ENCODE results near the gene BMP2. TPM values are rescaled to one million over a fixed set of nuclear protein-coding genes. Genes with fewer than 3 reads are reported as not detected.

BMP2 gene
- total RNA-seq, 1 experiment from 2014 or later: not detected

DNA sequence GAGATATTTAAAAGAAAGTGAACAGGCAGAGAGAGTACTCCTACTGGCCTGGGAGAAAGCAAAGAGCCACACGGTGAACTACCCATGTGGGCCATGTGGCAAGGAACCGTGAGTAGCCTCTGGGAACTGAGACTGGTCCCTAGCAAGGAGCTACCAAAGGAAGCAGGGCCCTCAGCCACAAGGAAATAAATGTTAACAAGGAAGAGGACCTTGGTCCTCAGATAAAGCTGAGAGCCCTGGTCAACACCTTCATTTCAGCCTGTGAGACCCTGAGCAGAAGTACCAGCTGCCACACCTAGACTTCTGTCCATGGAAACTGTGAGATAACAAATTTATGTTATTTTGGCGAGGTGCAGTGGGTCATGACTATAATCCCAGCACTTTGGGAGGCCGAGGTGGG is 25.3 kb downstream of the BMP2 start:
- H3K36me3 ChIP-seq: no peaks in the 10 kb centered on the region
- no peak overlapping the region for H3K27ac ChIP-seq
- no peaks in the 10 kb centered on the region for H3K27me3 ChIP-seq
- H3K9me3 ChIP-seq (replicated peaks): no peaks in the 10 kb centered on the region
- no peak overlapping the region for H3K4me3 ChIP-seq
- no peaks in the 10 kb centered on the region for H3K4me1 ChIP-seq
- DNase-seq: no peak

DNA sequence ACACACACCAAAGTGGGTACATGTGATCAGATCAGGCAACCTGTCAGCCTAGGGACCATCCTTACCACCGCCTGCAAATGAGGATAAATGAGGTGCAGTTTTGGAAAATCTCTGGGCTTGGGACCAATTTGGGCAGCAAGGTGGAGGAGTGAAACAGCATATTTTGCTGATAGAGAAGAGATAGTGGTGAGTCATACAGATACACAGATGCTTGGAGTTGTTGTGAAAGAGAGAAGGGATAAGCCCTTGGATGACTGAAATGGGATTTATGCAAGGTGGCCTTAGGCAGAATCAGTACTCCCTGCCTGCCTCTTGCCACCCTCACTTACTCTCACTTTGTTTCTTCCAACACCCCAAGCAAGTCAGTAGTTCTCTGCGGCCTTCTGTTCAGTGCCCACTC is 34.7 kb downstream of the BMP2 start:
- no peak overlapping the region for H3K4me3 ChIP-seq
- no peak for DNase-seq

DNA sequence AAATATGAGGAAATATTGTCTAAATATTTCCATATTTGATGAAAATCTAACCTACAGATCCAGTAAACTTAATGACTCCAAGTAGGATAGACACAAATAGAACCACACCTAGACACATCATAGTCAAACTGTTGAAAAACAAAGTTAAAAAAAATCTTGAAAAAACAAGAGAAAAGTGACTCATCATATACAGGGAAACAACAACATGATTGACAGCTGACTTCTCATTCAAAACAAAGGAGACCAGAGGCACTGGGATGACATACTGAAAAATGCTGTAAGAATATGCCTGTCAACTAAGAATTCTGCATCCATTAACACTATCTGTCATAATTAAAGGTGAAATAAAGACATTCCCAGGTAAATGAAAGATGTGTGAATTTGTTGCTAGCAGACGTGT is 38.8 kb downstream of the BMP2 start:
- Histone ChIP-seq H3K4me1 (no peaks in the 10 kb centered on the region), H3K4me3 (no peak overlapping the region), H3K36me3 (no peaks in the 10 kb centered on the region), H3K9me3 (replicated peaks) (no peaks in the 10 kb centered on the region), H3K27ac (no peak overlapping the region), H3K27me3 (no peaks in the 10 kb centered on the region)
- no peak for DNase-seq

More for the DNA sequence above, 34.7 kb downstream of the BMP2 start:
- Histone ChIP-seq H3K27me3 (no peaks in the 10 kb centered on the region), H3K4me1 (no peaks in the 10 kb centered on the region), H3K27ac (no peak overlapping the region), H3K9me3 (replicated peaks) (no peaks in the 10 kb centered on the region), H3K36me3 (no peaks in the 10 kb centered on the region)

DNA sequence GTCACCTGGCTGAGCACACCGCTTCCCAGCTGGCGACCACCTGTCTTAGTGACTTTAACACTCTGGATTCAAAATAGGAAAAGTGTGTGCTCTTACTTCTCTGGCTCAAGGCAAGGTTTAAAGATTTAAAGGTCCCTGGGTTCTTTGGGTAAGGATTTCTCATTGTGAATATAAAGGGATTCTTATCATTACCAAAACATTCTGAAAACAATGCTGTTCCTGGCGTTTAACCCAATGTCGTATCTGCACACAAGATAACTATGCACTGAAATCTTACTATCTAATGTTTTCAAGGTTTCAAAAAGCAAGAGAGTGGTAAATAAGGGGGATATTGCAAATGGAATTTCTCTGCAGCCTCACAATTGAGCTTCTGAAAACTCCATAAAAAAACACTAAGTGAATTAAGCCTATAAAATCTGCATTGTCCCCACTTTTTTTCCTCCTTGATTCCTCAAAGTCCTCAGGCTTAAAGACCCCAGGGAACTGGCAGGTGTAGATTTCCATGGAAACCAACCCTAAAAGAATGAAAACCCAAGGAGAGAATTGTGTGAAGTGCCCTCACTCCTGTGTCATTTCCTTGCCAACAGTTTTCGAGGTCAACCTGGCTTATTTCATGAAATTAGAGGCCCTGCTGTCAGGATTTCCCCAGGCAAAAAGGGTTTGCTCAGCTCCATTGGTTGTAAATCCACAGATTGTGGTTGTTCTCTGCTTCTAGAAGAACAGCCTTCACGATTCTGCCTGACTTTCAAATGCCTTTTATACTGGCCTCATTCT is 44.0 kb downstream of the BMP2 start:
- Histone ChIP-seq H3K4me3 (no peak overlapping the region), H3K27me3 (no peaks in the 10 kb centered on the region), H3K27ac (no peak overlapping the region), H3K9me3 (replicated peaks) (no peaks in the 10 kb centered on the region), H3K4me1 (no peaks in the 10 kb centered on the region), H3K36me3 (no peaks in the 10 kb centered on the region)
- no peak for DNase-seq

DNA sequence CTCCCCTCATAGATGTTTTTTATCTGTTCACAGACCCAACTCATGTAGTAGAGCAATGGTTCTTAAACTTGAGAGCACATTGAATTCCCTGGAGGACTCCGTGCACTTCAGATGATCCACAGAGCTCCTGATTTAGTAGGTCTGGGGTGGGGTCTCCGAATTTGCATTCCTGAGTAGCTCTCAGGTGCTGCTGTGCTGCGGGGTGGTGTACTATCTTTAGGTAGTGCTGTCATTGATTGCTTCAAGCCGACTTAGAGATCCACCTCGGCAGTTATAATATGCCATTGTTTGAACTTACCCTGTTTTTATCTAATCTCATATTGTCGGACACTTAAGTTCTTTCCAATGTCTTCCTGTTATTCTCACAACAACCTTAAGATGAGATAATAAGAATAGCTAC is 45.0 kb downstream of the BMP2 start:
- DNase-seq: no peak
- no peaks in the 10 kb centered on the region for H3K36me3 ChIP-seq
- H3K4me3 ChIP-seq: no peak overlapping the region
- H3K4me1 ChIP-seq: no peaks in the 10 kb centered on the region
- no peaks in the 10 kb centered on the region for H3K9me3 ChIP-seq (replicated peaks)
- H3K27ac ChIP-seq: no peak overlapping the region
- no peaks in the 10 kb centered on the region for H3K27me3 ChIP-seq

DNA sequence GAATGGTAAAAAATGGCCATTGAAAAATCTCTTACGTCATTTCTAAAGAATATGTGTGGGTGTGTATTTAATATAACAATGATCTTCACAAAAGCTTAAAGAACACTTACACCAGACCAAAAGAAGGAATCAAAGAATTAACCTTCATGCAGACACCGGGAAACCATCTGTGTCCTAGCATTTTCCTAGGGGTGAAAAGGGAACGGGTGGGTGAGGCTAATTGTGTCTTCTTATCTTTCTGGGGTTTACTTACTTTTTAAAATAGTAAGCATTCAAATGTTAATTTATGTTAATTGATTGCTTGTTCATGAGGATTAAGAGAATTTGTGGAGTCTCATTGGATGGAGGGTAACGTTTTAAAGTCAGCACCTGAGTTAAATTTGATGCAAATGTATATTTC is 47.5 kb downstream of the BMP2 start:
- no peaks in the 10 kb centered on the region for H3K4me1 ChIP-seq
- no peaks in the 10 kb centered on the region for H3K27me3 ChIP-seq
- no peak overlapping the region for H3K27ac ChIP-seq
- no peak for DNase-seq
- H3K36me3 ChIP-seq: no peaks in the 10 kb centered on the region
- H3K4me3 ChIP-seq: no peak overlapping the region
- no peaks in the 10 kb centered on the region for H3K9me3 ChIP-seq (replicated peaks)

DNA sequence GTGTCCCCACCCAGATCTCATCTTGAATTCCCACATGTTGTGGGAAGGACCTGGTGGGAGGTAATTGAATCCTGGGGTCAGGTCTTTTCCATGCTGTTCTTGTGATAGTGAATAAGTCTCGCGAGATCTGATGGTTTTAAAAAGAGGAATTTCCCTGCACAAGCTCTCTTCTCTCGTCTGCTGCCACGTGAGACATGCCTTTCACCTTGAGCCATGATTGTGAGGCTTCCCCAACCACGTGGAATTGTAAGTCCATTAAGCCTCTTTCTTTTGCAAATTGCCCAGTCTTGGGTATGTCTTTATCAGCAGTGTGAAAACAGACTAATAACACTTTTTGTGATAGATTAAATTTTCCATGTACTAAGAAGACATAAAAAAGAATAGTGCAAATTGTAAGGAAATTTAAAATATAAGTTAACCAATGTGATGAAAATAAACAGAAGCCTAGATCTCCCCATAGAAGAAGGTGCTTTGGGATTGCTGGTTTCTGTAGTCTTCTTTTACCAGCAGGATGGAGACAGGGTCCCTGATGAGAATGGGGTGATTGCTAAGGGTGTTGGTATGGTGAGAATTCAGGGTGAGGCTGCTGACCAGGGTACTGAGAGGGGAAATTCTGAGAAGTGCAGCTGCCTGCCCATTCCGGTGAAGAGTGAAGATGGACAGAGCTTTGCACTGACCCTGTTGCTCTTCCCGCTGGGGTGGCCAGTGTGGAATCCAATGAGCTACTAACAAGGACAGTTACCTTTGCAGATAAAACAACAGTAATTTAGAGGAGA is 50.7 kb downstream of the BMP2 start:
- no peaks in the 10 kb centered on the region for H3K27me3 ChIP-seq
- H3K4me1 ChIP-seq: no peaks in the 10 kb centered on the region
- no peaks in the 10 kb centered on the region for H3K36me3 ChIP-seq
- H3K27ac ChIP-seq: no peak overlapping the region
- H3K9me3 ChIP-seq (replicated peaks): no peaks in the 10 kb centered on the region
- H3K4me3 ChIP-seq: no peak overlapping the region
- peak in 1 of 2 experiments; percentile 4 for DNase-seq

DNA sequence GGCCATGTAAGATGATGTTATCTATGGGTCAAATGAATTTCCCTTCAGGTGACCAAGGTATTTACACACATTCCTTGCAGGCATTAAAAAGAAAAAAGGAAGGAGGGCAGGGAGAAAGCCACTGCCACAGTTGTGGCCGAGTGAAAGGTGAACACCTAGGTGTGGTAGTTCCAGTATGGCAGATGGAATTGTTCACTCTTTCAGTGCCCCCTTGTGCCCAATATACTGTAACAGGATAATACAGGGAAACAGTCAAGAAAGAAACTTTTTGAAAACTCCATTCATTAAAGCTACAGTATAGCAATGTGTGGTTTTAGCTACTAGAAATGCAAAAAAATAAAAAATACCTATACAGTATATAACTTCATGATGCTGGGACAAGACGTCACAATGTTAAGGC is 52.1 kb downstream of the BMP2 start:
- H3K4me3 ChIP-seq: no peak overlapping the region
- no peaks in the 10 kb centered on the region for H3K4me1 ChIP-seq
- no peaks in the 10 kb centered on the region for H3K9me3 ChIP-seq (replicated peaks)
- H3K27ac ChIP-seq: no peak overlapping the region
- H3K27me3 ChIP-seq: no peaks in the 10 kb centered on the region
- DNase-seq: no peak
- H3K36me3 ChIP-seq: no peaks in the 10 kb centered on the region

DNA sequence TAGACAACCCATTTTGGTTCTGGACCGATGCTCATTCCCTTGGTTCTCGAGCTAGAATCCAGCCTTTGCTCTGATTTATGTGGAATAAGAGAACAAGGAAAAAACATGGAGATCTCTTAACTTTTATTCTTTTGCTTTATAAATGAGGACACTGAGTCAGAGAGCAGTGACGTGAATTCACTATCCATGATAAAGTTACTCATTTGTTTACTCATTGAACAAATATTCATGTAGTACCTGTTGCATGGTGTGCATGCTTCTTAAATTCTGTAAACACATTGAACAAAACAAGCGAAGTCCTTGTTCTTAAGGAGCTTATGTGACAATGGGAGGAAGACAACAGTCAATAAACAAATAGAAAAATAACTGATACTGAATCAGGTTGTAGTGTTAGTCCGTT is 56.9 kb downstream of the BMP2 start:
- Histone ChIP-seq H3K36me3 (no peaks in the 10 kb centered on the region), H3K27ac (no peak overlapping the region), H3K27me3 (no peaks in the 10 kb centered on the region), H3K4me1 (no peaks in the 10 kb centered on the region), H3K9me3 (replicated peaks) (no peaks in the 10 kb centered on the region), H3K4me3 (no peak overlapping the region)
- no peak for DNase-seq

DNA sequence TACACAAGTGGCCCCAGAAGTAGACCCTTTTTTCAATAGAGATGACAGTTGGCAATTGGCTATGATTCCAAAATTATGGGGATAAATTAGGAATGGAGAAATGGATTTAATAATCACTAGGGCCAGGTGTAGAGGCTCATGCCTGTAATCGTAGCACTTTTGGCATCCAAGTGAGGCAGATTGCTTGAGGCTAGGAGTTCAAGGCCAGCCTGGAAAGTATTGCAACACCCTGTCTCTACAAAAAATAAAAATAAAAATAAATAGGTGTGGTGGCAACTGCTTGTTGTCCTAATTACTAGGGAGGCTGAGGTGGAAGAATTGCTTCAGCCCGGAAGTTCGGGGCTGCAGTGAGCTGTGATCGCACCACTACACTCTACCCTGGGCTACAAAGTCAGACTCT is 60.0 kb downstream of the BMP2 start:
- Histone ChIP-seq H3K4me3 (no peak overlapping the region), H3K36me3 (no peaks in the 10 kb centered on the region), H3K27me3 (no peaks in the 10 kb centered on the region), H3K9me3 (replicated peaks) (no peaks in the 10 kb centered on the region), H3K4me1 (no peaks in the 10 kb centered on the region), H3K27ac (no peak overlapping the region)
- DNase-seq: no peak

DNA sequence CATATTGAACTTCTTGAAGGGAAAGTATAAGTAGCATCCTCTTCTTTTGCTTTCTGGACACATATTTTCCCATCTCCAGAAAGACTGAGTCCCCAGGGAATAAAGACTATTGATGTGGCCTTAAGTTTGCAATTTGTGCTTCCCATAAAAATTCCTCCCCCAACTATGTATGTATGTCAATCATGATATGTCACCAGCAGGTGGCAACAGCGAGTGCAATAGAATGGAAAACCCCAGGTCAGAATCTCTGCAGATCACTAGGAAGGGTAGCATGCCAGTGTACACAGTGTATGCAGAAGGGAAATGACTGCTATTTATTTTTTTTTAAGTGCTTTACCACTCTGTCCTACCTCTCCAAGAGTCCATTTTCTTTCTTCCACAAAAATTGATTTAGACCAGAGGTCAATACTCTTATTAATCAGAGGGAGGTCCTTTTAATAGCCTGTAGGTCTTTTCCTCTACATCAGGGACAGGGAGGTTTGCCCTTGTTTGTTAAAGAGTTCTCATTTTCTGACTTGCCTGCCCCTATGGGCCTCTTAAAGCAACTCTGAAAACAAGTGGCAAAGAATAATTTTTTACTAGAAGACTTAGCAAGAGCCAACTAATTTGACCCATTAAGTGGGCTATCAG is 61.4 kb downstream of the BMP2 start:
- H3K36me3 ChIP-seq: no peaks in the 10 kb centered on the region
- H3K4me3 ChIP-seq: no peak overlapping the region
- H3K27ac ChIP-seq: no peak overlapping the region
- no peaks in the 10 kb centered on the region for H3K4me1 ChIP-seq
- peak; percentile 33 to 72 for DNase-seq
- no peaks in the 10 kb centered on the region for H3K9me3 ChIP-seq (replicated peaks)
- H3K27me3 ChIP-seq: no peaks in the 10 kb centered on the region

DNA sequence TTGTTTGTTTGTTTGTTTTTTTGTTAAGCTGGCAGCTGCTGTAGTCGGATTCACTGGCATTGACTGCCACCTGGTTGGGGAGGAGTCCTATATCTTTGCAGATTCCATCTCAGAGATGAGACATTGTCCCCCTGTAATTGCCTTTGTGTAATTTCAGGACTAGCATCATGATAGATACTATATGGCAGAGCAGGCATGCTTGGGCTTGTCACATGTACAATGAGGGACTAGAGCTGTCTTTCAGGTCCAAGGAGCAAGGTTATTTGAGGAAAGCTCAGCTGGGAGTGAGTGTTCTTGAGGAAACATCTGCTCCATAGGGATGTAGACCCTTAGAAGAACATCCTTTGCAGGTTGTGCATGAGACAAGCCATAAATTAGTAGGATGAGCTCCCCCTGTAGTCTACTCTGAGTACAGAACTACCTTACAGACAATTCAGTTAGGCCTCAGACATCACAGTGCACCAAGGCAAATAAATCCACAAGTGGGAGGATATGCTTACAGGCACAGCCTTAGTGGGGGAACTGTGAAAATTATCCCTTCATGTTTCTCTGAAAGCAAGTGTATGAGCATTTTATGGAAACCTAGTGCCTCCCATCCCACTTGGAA is 62.1 kb downstream of the BMP2 start:
- Histone ChIP-seq H3K9me3 (replicated peaks) (no peaks in the 10 kb centered on the region), H3K4me1 (no peaks in the 10 kb centered on the region), H3K4me3 (no peak overlapping the region), H3K27ac (no peak overlapping the region), H3K36me3 (no peaks in the 10 kb centered on the region), H3K27me3 (no peaks in the 10 kb centered on the region)
- DNase-seq: peak in 1 of 2 experiments; percentile 8
